ENCODE results near the gene NPC2.
A peak's percentile ranks its signal among the peaks of the same experiment; 100 is the strongest.
"Not testable (repeated sequence)": the region's sequence is repeated elsewhere in the genome, so short reads cannot be mapped to it uniquely, and the experiment has no call there.

The NPC2 gene

DNA sequence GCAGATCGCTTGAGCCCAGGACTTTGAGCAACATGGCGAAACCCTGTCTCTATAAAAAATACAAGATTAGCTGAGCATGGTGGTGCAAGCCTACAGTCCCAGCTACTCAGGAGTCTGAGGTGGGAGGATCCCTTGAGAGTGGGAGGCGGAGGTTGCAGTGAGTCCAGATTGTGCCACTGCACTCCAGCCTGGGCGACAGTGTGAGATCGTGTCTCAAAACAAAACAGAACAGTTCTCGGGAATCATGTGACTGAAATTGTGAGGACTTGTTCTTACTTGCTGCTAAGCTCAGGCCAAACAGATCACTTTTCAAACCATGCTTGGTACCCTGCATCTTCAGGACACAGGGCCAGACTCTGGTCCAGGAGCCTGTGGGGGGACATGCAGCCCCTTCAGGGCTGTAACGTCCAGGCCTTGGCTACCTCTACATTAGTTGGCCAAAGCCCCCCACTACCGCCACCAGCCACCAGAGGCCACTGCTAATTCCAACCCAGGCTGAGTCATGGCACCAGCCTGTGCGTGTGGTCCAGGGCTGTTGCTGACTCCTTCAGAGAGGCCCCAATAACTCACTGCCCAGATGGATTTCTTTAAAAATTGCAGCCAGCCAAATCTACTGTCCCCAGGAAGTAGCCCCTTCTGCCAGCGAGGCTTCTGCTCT lies 33.7 kb downstream of the NPC2 start:
- DNase-seq (ENCODE audit: low spot score) = peak; percentile 64
- TF ChIP-seq, protein P1, sequence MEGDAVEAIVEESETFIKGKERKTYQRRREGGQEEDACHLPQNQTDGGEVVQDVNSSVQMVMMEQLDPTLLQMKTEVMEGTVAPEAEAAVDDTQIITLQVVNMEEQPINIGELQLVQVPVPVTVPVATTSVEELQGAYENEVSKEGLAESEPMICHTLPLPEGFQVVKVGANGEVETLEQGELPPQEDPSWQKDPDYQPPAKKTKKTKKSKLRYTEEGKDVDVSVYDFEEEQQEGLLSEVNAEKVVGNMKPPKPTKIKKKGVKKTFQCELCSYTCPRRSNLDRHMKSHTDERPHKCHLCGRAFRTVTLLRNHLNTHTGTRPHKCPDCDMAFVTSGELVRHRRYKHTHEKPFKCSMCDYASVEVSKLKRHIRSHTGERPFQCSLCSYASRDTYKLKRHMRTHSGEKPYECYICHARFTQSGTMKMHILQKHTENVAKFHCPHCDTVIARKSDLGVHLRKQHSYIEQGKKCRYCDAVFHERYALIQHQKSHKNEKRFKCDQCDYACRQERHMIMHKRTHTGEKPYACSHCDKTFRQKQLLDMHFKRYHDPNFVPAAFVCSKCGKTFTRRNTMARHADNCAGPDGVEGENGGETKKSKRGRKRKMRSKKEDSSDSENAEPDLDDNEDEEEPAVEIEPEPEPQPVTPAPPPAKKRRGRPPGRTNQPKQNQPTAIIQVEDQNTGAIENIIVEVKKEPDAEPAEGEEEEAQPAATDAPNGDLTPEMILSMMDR (IDR thresholded peaks at IDR 0.05; ENCODE audit: borderline replicate concordance, control extremely low read depth, extremely low read depth, insufficient read depth, missing control alignments) = peak; percentile 42
- in situ Hi-C loops (cut with MboI; ENCODE audit: low sequenced_read_pairs, unreplicated experiment) = no loop called here

DNA sequence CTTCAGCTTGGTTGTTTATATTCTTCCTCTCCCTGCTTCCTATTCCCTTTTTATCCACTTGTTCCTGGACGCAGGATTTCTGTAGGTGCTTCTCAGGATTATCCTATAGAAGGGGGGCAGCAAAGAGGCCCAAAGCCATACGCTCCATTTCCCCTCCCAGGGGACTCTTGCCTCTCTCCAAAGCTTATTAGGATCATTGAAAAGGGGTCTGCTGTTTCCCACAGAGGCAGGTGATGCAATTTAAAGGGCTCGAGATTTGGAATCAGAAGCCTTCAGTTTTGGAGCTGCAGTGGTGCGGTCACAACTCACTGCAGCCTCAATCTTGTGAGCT lies 35.6 kb downstream of the NPC2 start:
- DNase-seq (ENCODE audit: low spot score) = no peak
- TF ChIP-seq, protein P1 (IDR thresholded peaks at IDR 0.05; ENCODE audit: borderline replicate concordance, control extremely low read depth, extremely low read depth, insufficient read depth, missing control alignments) = no peak
- in situ Hi-C loops (cut with MboI; ENCODE audit: low sequenced_read_pairs, unreplicated experiment) = no loop called here

DNA sequence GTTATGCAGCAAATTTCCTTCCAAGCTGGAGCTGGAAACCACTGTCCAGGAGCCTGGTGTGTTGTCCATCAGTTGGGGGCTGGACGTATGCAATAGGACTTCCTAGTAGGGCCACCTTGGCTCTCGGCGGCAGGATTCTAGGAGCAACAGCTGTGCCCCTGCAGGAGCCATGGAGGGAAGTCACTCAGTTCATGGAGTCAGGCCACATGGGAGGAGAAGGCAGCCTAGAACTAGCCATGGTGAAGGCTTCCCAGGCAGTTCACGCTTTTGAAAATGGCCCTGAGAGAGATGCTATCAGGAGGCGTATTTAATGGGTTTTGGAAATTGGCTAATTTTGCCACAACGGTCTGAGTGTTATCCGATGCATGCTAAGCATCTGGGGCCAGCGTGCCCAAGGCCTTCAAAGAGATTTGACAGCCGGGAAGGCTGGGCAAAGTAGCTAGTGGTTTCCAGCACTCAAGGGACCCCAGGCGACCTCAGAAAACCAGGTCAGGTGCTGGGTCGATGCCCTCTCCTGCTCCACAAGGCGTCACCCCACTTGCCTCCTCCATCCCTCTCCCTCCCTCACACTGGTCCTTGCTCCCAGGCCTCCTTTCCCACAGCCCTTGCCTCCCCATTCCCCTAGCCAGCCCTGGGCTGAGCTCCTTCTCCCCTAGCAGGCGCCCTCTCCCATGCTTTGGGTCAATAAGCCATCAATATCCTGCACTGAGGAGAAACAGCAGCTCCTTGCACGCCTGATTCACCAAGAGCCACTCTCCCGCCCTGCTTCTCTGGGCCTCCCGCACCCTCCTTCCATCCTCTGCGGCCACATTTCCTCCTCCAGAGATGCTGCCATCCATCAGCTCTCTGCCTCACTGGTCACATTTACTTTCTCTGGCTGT lies 36.2 kb downstream of the NPC2 start:
- no peak for DNase-seq (ENCODE audit: low spot score)
- TF ChIP-seq, protein P1 (IDR thresholded peaks at IDR 0.05; ENCODE audit: borderline replicate concordance, control extremely low read depth, extremely low read depth, insufficient read depth, missing control alignments) = no peak
- in situ Hi-C loops (cut with MboI; ENCODE audit: low sequenced_read_pairs, unreplicated experiment) = no loop called here

DNA sequence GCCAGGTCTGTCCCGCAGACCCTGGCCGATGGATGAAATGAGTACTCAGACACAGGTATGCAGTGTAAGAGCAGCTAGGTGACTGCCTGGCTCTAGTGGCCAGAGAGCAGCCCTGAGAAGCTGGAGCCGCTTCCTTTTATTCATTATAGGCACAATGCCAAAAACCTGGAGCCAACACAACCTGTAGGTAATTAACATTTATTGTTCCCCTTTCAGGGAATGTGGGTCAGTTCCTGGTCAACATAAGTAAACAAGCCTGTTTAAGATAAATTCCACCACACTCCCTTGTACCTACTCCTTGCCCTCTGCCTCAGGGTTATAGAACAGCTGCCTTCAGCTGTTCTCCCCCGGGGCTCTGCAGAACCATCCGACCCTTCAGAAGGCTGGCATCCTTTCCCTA lies 38.7 kb downstream of the NPC2 start:
- DNase-seq (ENCODE audit: low spot score); in situ Hi-C loops (cut with MboI; ENCODE audit: low sequenced_read_pairs, unreplicated experiment): not testable (repeated sequence)

DNA sequence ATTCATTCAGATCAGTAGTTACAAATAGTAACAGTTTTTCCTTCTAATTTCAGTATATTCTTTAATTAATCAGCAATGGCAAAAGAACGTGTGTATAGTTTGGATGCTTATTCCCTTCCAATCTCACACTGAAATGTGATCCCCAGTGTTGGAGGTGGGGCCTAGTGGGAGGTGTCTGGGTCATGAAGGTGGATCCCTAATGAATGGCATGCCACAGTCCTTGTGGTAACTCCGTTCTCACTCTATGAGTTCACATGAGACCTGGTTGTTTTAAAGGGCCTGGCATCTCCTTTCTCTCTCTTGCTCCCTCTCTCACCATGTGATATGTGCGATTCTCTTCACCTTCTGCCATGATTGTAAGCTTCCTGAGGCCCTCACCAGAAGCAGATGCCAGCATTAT lies 48.2 kb downstream of the NPC2 start:
- TF ChIP-seq, protein P1 (IDR thresholded peaks at IDR 0.05; ENCODE audit: borderline replicate concordance, control extremely low read depth, extremely low read depth, insufficient read depth, missing control alignments) = no peak
- in situ Hi-C loops (cut with MboI; ENCODE audit: low sequenced_read_pairs, unreplicated experiment) = no loop called here
- no peak for DNase-seq (ENCODE audit: low spot score)

DNA sequence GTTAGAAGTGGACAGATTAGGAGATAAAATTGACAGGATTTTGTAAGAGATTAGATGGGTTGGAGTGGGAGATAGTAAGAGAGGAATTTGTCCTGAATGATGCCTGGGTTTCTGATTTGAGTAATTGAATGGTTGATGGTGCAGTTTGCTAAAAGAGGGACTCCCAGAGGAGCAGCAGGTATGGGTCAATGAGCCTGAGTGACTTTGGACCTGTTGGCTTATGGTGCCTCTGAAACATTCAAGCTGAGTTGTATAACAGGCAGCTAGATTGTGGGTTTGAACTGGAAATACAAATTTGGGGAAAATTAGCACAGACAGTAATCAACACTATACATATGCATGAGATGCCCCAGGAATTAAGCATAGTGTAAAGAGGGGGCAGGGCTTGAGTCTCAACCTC lies 50.3 kb downstream of the NPC2 start:
- DNase-seq (ENCODE audit: low spot score) = no peak
- TF ChIP-seq, protein P1 (IDR thresholded peaks at IDR 0.05; ENCODE audit: borderline replicate concordance, control extremely low read depth, extremely low read depth, insufficient read depth, missing control alignments) = no peak
- in situ Hi-C loops (cut with MboI; ENCODE audit: low sequenced_read_pairs, unreplicated experiment) = no loop called here

DNA sequence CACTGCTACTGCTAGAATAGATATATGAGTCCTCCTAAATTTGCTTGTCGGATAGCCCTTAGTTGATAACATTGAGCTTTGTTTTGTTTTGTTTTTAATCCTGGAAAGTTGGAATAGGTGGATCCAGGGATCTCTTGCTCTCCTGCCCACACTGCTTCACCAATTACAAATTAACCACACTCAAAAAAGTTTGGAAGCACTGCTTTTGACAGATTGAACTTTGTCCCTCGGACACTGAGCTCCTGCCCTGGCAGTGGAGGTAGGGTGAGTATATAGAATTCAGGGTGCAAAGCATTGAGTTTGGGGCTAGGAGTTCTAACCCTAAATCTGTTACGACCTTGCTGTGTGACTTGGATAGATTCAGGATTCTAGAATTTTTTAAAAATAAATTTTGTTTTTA lies 52.0 kb downstream of the NPC2 start:
- in situ Hi-C loops (cut with MboI; ENCODE audit: low sequenced_read_pairs, unreplicated experiment) = no loop called here
- DNase-seq (ENCODE audit: low spot score) = no peak
- TF ChIP-seq, protein P1 (IDR thresholded peaks at IDR 0.05; ENCODE audit: borderline replicate concordance, control extremely low read depth, extremely low read depth, insufficient read depth, missing control alignments) = no peak

Data from GM13976 (cell line).